ENCODE data around the gene ZNF724. TPM values are rescaled to one million over a fixed set of nuclear protein-coding genes. Genes with fewer than 3 reads are reported as not detected.
"Not testable (repeated sequence)": the region's sequence is repeated elsewhere in the genome, so short reads cannot be mapped to it uniquely, and the experiment has no call there.

ZNF724 gene
- total and polyA plus RNA-seq, 8 donors, result 4.3 to 7.8 (median 5.4) TPM

GRCh38 chr19:23260956-23261355 is 10.8 kb upstream of the ZNF724 start:
- H3K4me3 ChIP-seq, result no peak overlapping the region
- no peak overlapping the region for H3K27ac ChIP-seq
- H3K36me3 ChIP-seq, result peaks cover 0 to 26% of the 10 kb centered on the region in 2 donors
- TF ChIP-seq CTCF (IDR thresholded peaks at IDR 0.05), result no peak
- intact Hi-C loops (cut with DNase I), result no loop called here
- ATAC-seq, result no peak
- no peaks in the 10 kb centered on the region for H3K4me1 ChIP-seq
- no peak for DNase-seq
- no peaks in the 10 kb centered on the region for H3K27me3 ChIP-seq
- no peaks in the 10 kb centered on the region for H3K9me3 ChIP-seq

GRCh38 chr19:23259961-23260360 is 9.8 kb upstream of the ZNF724 start:
- Histone ChIP-seq H3K27ac (no peak overlapping the region), H3K36me3 (peaks cover 0 to 26% of the 10 kb centered on the region in 2 donors), H3K27me3 (no peaks in the 10 kb centered on the region), H3K4me3 (no peak overlapping the region), H3K9me3 (no peaks in the 10 kb centered on the region), H3K4me1 (no peaks in the 10 kb centered on the region)
- no peak for TF ChIP-seq CTCF (IDR thresholded peaks at IDR 0.05)
- intact Hi-C loops (cut with DNase I), result no loop called here
- ATAC-seq (no peak), DNase-seq (no peak)

GRCh38 chr19:23255700-23256099 is 5.5 kb upstream of the ZNF724 start:
- H3K4me3 ChIP-seq, result no peak overlapping the region
- H3K27me3 ChIP-seq, result no peaks in the 10 kb centered on the region
- no peak for DNase-seq
- no peak overlapping the region for H3K27ac ChIP-seq
- ATAC-seq, result no peak
- peaks cover 0 to 20% of the 10 kb centered on the region in 2 donors for H3K36me3 ChIP-seq
- no peaks in the 10 kb centered on the region for H3K4me1 ChIP-seq
- TF ChIP-seq CTCF (IDR thresholded peaks at IDR 0.05), result no peak
- intact Hi-C loops (cut with DNase I), result no loop called here
- no peaks in the 10 kb centered on the region for H3K9me3 ChIP-seq

GRCh38 chr19:23254141-23254910 is 4.1 kb upstream of the ZNF724 start:
- Histone ChIP-seq H3K36me3 (peaks cover 0 to 7% of the 10 kb centered on the region in 2 donors), H3K4me1 (peaks cover 0 to 5% of the 10 kb centered on the region in 2 donors), H3K9me3 (no peaks in the 10 kb centered on the region), H3K4me3 (no peak overlapping the region), H3K27ac (no peak overlapping the region), H3K27me3 (no peaks in the 10 kb centered on the region)
- DNase-seq (no peak), ATAC-seq (no peak)
- TF ChIP-seq CTCF (IDR thresholded peaks at IDR 0.05), result no peak
- intact Hi-C loops (cut with DNase I), result no loop called here

GRCh38 chr19:23253256-23253655 is 3.1 kb upstream of the ZNF724 start:
- H3K27ac ChIP-seq; ATAC-seq; H3K9me3 ChIP-seq; H3K36me3 ChIP-seq; DNase-seq; intact Hi-C loops (cut with DNase I); H3K27me3 ChIP-seq; H3K4me1 ChIP-seq; H3K4me3 ChIP-seq: not testable (repeated sequence)

GRCh38 chr19:23241419-23241818 is 8.8 kb downstream of the ZNF724 start:
- Histone ChIP-seq H3K9me3 (peaks cover 2 to 76% of the 10 kb centered on the region in 2 donors), H3K36me3 (peaks cover 0 to 64% of the 10 kb centered on the region in 2 donors), H3K4me1 (no peaks in the 10 kb centered on the region), H3K27ac (no peak overlapping the region), H3K4me3 (no peak overlapping the region), H3K27me3 (no peaks in the 10 kb centered on the region)
- TF ChIP-seq CTCF (IDR thresholded peaks at IDR 0.05), result no peak
- intact Hi-C loops (cut with DNase I), result no loop called here
- no peak for ATAC-seq
- DNase-seq, result no peak

Data from left lung (tissue), 10 donors.